Stomach (tissue), 19 donors: Measurements from ENCODE around the gene ZNF518B. TPM values are rescaled to one million over a fixed set of nuclear protein-coding genes. Genes with fewer than 3 reads are reported as not detected.
A peak's percentile ranks its signal among the peaks of the same experiment; 100 is the strongest.

ENCODE experiments used
- DNase-seq, 2 donors: peaks; one replicate each; pipeline versions ENCODE4 v3.0.0 to v3.0.0-alpha.2; 2013 to 2019
- H3K27ac ChIP-seq, 5 donors: fragments of 200-600 bp in 4 of 5; sonication (generic) in 4 of 5; one replicate each; pipeline ENCODE4 v1.5.1; 2013 to 2019; ENCODE audit warnings: mild to moderate bottlenecking in 1 of 5, moderate library complexity in 1 of 5
- H3K27me3 ChIP-seq, 3 donors: fragments of 200-600 bp; sonication (generic); one replicate each; pipeline ENCODE4 v1.5.1; 2017 to 2019; ENCODE audit warnings: mixed run types in 1 of 3
- H3K36me3 ChIP-seq, 4 donors: fragments of 200-600 bp; sonication (generic); 1 replicate in 3 of 4; 2 replicates in 1 of 4; pipeline ENCODE4 v1.5.1; 2016 to 2019
- H3K4me1 ChIP-seq, 4 donors: fragments of 200-600 bp; sonication (generic); one replicate each; pipeline ENCODE4 v1.5.1; 2016 to 2019
- H3K4me3 ChIP-seq, 4 donors: fragments of 200-600 bp; sonication (generic) in 3 of 4; one replicate each; pipeline ENCODE4 v1.5.1; 2016 to 2019; ENCODE audit warnings: mild to moderate bottlenecking in 1 of 4
- H3K9me3 ChIP-seq, 4 donors: fragments of 200-600 bp; sonication (generic); one replicate each; pipeline ENCODE4 v1.5.1; 2016 to 2019
- CTCF ChIP-seq, 7 experiments: fragments of 450-650 bp in 4 of 7; fragments of 200-600 bp in 3 of 7; sonication (generic) in 3 of 7; IDR thresholded peaks; one replicate each; pipeline ENCODE4 v1.5.1; 2016 to 2019; ENCODE audit warnings: antibody characterized with exemption in 7 of 7, control low read depth in 2 of 7, mild to moderate bottlenecking in 1 of 7
- EP300 ChIP-seq: sonication (generic); formaldehyde crosslinking; IDR thresholded peaks from one replicate; pipeline ENCODE4 v1.6.1; 2017; ENCODE audit warnings: antibody characterized with exemption
- POLR2A ChIP-seq, 4 donors: fragments of 450-650 bp; IDR thresholded peaks; one replicate each; pipeline ENCODE4 v1.6.1; 2016; ENCODE audit warnings: antibody characterized with exemption in 4 of 4, control low read depth in 2 of 4, mild to moderate bottlenecking in 1 of 4, moderate library complexity in 1 of 4
- POLR2AphosphoS5 ChIP-seq, 3 donors: sonication (generic); formaldehyde crosslinking; IDR thresholded peaks; one replicate each; pipeline ENCODE4 v1.6.1; 2016; ENCODE audit warnings: antibody characterized with exemption in 3 of 3
- WGBS, 5 donors: extraction: QIAGEN DNeasy Blood & Tissue Kit in 3 of 5; methylation state at CpG; one replicate each; pipeline versions ENCODE4 v1.1.5 to v1.1.7; 2013 to 2018; 5-methylcytosine and 5-hydroxymethylcytosine counted together
- intact Hi-C: fragments of 100-400 bp; cut with DNase I; formaldehyde crosslinking; loops from one replicate; pipeline ENCODE4 v1.15.1; 2023; ENCODE audit warnings: low total_unique reads
- long read RNA-seq, 10 donors: transcript quantifications; one replicate each; lab custom pipeline, GENCODE V29; 2026
- polyA plus RNA-seq, 3 donors: library from polyadenylated mRNA; stranded (reverse); fragments of 200-250 nt; gene quantifications; one replicate each; pipeline ENCODE4 v1.2.3, GENCODE V29; 2013
- total RNA-seq, 5 donors: library from RNA; depleted of rRNA; stranded (reverse); fragments of >200 nt; gene quantifications; one replicate each; pipeline versions ENCODE4 v1.1.0 to v1.2.3, GENCODE V29; 2014 to 2016
- donor health status: healthy with polysubstance abuse.
- donor health status: Bipolar disorder and iron deficiency.
- donor health status: healthy.

The ZNF518B gene
- 10 to 100 TPM in 2 of 5 donors, 1 to 10 TPM in 3; 8.0 to 40.6 (median 8.8) TPM for total RNA-seq
- 1 to 10 TPM; 3.5 to 4.6 (median 4.3) TPM for polyA plus RNA-seq
- long read RNA-seq, donor 1, full-length matches to known transcripts, result 2 of 2 reads
- long read RNA-seq, donor 1, partial matches to known transcripts, result 0 of 2 reads
- long read RNA-seq, donor 1, other reads (novel, unspliced or antisense), result 0 of 2 reads
- long read RNA-seq, donor 2, full-length matches to known transcripts, result 2 of 2 reads
- long read RNA-seq, donor 2, partial matches to known transcripts, result 0 of 2 reads
- long read RNA-seq, donor 2, other reads (novel, unspliced or antisense), result 0 of 2 reads
- long read RNA-seq, donor 3, partial matches to known transcripts, result 0 of 1 reads
- long read RNA-seq, donor 3, other reads (novel, unspliced or antisense), result 0 of 1 reads
- long read RNA-seq, donor 4, result 0 reads
- long read RNA-seq, donor 5, full-length matches to known transcripts, result 6 of 6 reads
- long read RNA-seq, donor 5, partial matches to known transcripts, result 0 of 6 reads
- long read RNA-seq, donor 5, other reads (novel, unspliced or antisense), result 0 of 6 reads
- long read RNA-seq, donor 6, result 0 reads
- long read RNA-seq, donor 7, full-length matches to known transcripts, result 5 of 5 reads
- long read RNA-seq, donor 7, partial matches to known transcripts, result 0 of 5 reads
- long read RNA-seq, donor 7, other reads (novel, unspliced or antisense), result 0 of 5 reads
- long read RNA-seq, donor 8, full-length matches to known transcripts, result 4 of 4 reads
- long read RNA-seq, donor 8, partial matches to known transcripts, result 0 of 4 reads
- long read RNA-seq, donor 8, other reads (novel, unspliced or antisense), result 0 of 4 reads
- long read RNA-seq, donor 9, full-length matches to known transcripts, result 4 of 4 reads
- long read RNA-seq, donor 9, partial matches to known transcripts, result 0 of 4 reads
- long read RNA-seq, donor 9, other reads (novel, unspliced or antisense), result 0 of 4 reads
- long read RNA-seq, donor 10, result 0 reads

- intact Hi-C loops, result no loop called here
- Histone ChIP-seq H3K4me3 (peak within 1 kb of the TSS; percentile 60 to 64 (median 62)), H3K27ac (peak within 1 kb of the TSS in 4 of 5 donors; percentile 53 to 83 (median 69)), H3K36me3 (peaks cover 3 to 28% (median 22%) of the 10 kb centered on the region in 4 donors), H3K4me1 (peaks cover 13 to 29% (median 22%) of the 10 kb centered on the region in 4 donors), H3K9me3 (peaks cover 0 to 14% (median 2%) of the 10 kb centered on the region in 4 donors), H3K27me3 (peaks cover 8 to 28% (median 22%) of the 10 kb centered on the region in 3 donors)
- TF ChIP-seq POLR2AphosphoS5 (IDR thresholded peaks at IDR 0.05) (peak in 1 of 3 donors; percentile 28), EP300 (no peak), CTCF (IDR thresholded peaks at IDR 0.05) (no peak), POLR2A (IDR thresholded peaks at IDR 0.05) (no peak)
- DNase-seq, result peak; percentile 67 to 94
- 4 to 40% (median 7%) methylated on average over 2 to 60 of the region's 60 CpGs for WGBS, 5 donors
Measured at GRCh38 chr4:10457255-10457801, at the start of gene ZNF518B. Gene ZNF518B, minus strand, starts transcription at chr4:10457426. Its CDS starts 11,098 bp downstream, at chr4:10446328.

- Histone ChIP-seq H3K27me3 (no peaks in the 10 kb centered on the region), H3K4me3 (no peak overlapping the region), H3K9me3 (no peaks in the 10 kb centered on the region), H3K36me3 (no peaks in the 10 kb centered on the region), H3K4me1 (no peaks in the 10 kb centered on the region), H3K27ac (no peak overlapping the region)
- intact Hi-C loops, result no loop called here
- DNase-seq, result no peak
- WGBS, 5 donors, result 82 to 88% (median 84%) methylated on average over 4 of the region's 4 CpGs
- TF ChIP-seq POLR2A (IDR thresholded peaks at IDR 0.05) (no peak), EP300 (no peak), POLR2AphosphoS5 (IDR thresholded peaks at IDR 0.05) (no peak), CTCF (IDR thresholded peaks at IDR 0.05) (no peak)
Measured at GRCh38 chr4:10506077-10506476, 48.9 kb upstream of the ZNF518B start.

- H3K27me3 ChIP-seq, result no peaks in the 10 kb centered on the region
- H3K4me1 ChIP-seq, result no peaks in the 10 kb centered on the region
- no peaks in the 10 kb centered on the region for H3K36me3 ChIP-seq
- TF ChIP-seq CTCF (IDR thresholded peaks at IDR 0.05), result no peak
- no peak for TF ChIP-seq POLR2A (IDR thresholded peaks at IDR 0.05)
- TF ChIP-seq EP300, result no peak
- TF ChIP-seq POLR2AphosphoS5 (IDR thresholded peaks at IDR 0.05), result no peak
- 65 to 81% (median 78%) methylated on average over 5 of the region's 5 CpGs for WGBS, 5 donors
- no peak overlapping the region for H3K27ac ChIP-seq
- no peaks in the 10 kb centered on the region for H3K9me3 ChIP-seq
- H3K4me3 ChIP-seq, result no peak overlapping the region
- intact Hi-C loops, result no loop called here
- no peak for DNase-seq
Measured at GRCh38 chr4:10504570-10505179, 47.4 kb upstream of the ZNF518B start.
